Measurements from ENCODE around the gene ZFP91. TPM values are rescaled to one million over a fixed set of nuclear protein-coding genes. Genes with fewer than 3 reads are reported as not detected.

ZFP91 gene
- polyA plus RNA-seq, 1 donor from 2014 or later: 32.7 TPM

- H3K9me3 ChIP-seq (ENCODE audit: low read length): no peaks in the 10 kb centered on the region
- peaks cover 6% of the 10 kb centered on the region for H3K36me3 ChIP-seq (ENCODE audit: insufficient read depth, low read length)
- H3K4me2 ChIP-seq (ENCODE audit: low read length): no peak overlapping the region
- H3K79me2 ChIP-seq (replicated peaks; ENCODE audit: insufficient read depth, low read length): peaks cover 28% of the 10 kb centered on the region
- no peaks in the 10 kb centered on the region for H3K27me3 ChIP-seq (ENCODE audit: insufficient read depth, low read depth, low read length)
- no peaks in the 10 kb centered on the region for H3K9me2 ChIP-seq (ENCODE audit: insufficient read depth, low read length)
- no peaks in the 10 kb centered on the region for H4K20me1 ChIP-seq (ENCODE audit: insufficient read depth)
- TF ChIP-seq EZH2 (IDR thresholded peaks at IDR 0.05; ENCODE audit: borderline replicate concordance, insufficient read depth, low read length, poor library complexity, severe bottlenecking) (no peak), SMC3 (conservative IDR thresholded peaks at IDR 0.05; ENCODE audit: poor library complexity) (no peak), POLR2AphosphoS5 (IDR thresholded peaks at IDR 0.05) (no peak), RAD21 (conservative IDR thresholded peaks at IDR 0.05) (no peak), MXI1 (conservative IDR thresholded peaks at IDR 0.05; ENCODE audit: poor library complexity, severe bottlenecking) (no peak), EP300 (conservative IDR thresholded peaks at IDR 0.05; ENCODE audit: poor library complexity, severe bottlenecking) (no peak), TAF1 (IDR thresholded peaks at IDR 0.05; ENCODE audit: low read depth) (no peak)
- TF ChIP-seq, protein P1, sequence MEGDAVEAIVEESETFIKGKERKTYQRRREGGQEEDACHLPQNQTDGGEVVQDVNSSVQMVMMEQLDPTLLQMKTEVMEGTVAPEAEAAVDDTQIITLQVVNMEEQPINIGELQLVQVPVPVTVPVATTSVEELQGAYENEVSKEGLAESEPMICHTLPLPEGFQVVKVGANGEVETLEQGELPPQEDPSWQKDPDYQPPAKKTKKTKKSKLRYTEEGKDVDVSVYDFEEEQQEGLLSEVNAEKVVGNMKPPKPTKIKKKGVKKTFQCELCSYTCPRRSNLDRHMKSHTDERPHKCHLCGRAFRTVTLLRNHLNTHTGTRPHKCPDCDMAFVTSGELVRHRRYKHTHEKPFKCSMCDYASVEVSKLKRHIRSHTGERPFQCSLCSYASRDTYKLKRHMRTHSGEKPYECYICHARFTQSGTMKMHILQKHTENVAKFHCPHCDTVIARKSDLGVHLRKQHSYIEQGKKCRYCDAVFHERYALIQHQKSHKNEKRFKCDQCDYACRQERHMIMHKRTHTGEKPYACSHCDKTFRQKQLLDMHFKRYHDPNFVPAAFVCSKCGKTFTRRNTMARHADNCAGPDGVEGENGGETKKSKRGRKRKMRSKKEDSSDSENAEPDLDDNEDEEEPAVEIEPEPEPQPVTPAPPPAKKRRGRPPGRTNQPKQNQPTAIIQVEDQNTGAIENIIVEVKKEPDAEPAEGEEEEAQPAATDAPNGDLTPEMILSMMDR (IDR thresholded peaks at IDR 0.05; ENCODE audit: poor library complexity, severe bottlenecking): no peak
- TF ChIP-seq, protein P2, sequence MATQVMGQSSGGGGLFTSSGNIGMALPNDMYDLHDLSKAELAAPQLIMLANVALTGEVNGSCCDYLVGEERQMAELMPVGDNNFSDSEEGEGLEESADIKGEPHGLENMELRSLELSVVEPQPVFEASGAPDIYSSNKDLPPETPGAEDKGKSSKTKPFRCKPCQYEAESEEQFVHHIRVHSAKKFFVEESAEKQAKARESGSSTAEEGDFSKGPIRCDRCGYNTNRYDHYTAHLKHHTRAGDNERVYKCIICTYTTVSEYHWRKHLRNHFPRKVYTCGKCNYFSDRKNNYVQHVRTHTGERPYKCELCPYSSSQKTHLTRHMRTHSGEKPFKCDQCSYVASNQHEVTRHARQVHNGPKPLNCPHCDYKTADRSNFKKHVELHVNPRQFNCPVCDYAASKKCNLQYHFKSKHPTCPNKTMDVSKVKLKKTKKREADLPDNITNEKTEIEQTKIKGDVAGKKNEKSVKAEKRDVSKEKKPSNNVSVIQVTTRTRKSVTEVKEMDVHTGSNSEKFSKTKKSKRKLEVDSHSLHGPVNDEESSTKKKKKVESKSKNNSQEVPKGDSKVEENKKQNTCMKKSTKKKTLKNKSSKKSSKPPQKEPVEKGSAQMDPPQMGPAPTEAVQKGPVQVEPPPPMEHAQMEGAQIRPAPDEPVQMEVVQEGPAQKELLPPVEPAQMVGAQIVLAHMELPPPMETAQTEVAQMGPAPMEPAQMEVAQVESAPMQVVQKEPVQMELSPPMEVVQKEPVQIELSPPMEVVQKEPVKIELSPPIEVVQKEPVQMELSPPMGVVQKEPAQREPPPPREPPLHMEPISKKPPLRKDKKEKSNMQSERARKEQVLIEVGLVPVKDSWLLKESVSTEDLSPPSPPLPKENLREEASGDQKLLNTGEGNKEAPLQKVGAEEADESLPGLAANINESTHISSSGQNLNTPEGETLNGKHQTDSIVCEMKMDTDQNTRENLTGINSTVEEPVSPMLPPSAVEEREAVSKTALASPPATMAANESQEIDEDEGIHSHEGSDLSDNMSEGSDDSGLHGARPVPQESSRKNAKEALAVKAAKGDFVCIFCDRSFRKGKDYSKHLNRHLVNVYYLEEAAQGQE (IDR thresholded peaks at IDR 0.05; ENCODE audit: borderline replicate concordance): no peak
- H3K4me3 ChIP-seq (ENCODE audit: low read length): no peak overlapping the region
- H3K9ac ChIP-seq (ENCODE audit: low read length): no peak overlapping the region
- no peaks in the 10 kb centered on the region for H3F3A ChIP-seq (ENCODE audit: insufficient read depth, low read length, poor library complexity, severe bottlenecking)
- H3K27ac ChIP-seq (ENCODE audit: low read length): no peak overlapping the region
- H2AFZ ChIP-seq (ENCODE audit: low read depth, low read length): no peak overlapping the region
Measured at GRCh38 chr11:58592760-58593472, 14.1 kb downstream of the ZFP91 start.

- no peaks in the 10 kb centered on the region for H3K9me2 ChIP-seq (ENCODE audit: insufficient read depth, low read length)
- H3K4me3 ChIP-seq (ENCODE audit: low read length): no peak overlapping the region
- TF ChIP-seq, protein P2 (IDR thresholded peaks at IDR 0.05; ENCODE audit: borderline replicate concordance): no peak
- TF ChIP-seq, protein P1 (IDR thresholded peaks at IDR 0.05; ENCODE audit: poor library complexity, severe bottlenecking): no peak
- TF ChIP-seq SMC3 (conservative IDR thresholded peaks at IDR 0.05; ENCODE audit: poor library complexity) (no peak), TAF1 (IDR thresholded peaks at IDR 0.05; ENCODE audit: low read depth) (no peak), EP300 (conservative IDR thresholded peaks at IDR 0.05; ENCODE audit: poor library complexity, severe bottlenecking) (no peak), RAD21 (conservative IDR thresholded peaks at IDR 0.05) (no peak), EZH2 (IDR thresholded peaks at IDR 0.05; ENCODE audit: borderline replicate concordance, insufficient read depth, low read length, poor library complexity, severe bottlenecking) (no peak), POLR2AphosphoS5 (IDR thresholded peaks at IDR 0.05) (no peak), MXI1 (conservative IDR thresholded peaks at IDR 0.05; ENCODE audit: poor library complexity, severe bottlenecking) (no peak)
- no peak overlapping the region for H3K9ac ChIP-seq (ENCODE audit: low read length)
- peaks cover 45% of the 10 kb centered on the region for H3K79me2 ChIP-seq (replicated peaks; ENCODE audit: insufficient read depth, low read length)
- no peaks in the 10 kb centered on the region for H4K20me1 ChIP-seq (ENCODE audit: insufficient read depth)
- no peaks in the 10 kb centered on the region for H3F3A ChIP-seq (ENCODE audit: insufficient read depth, low read length, poor library complexity, severe bottlenecking)
- H3K36me3 ChIP-seq (ENCODE audit: insufficient read depth, low read length): peaks cover 6% of the 10 kb centered on the region
- H3K9me3 ChIP-seq (ENCODE audit: low read length): no peaks in the 10 kb centered on the region
- no peak overlapping the region for H3K27ac ChIP-seq (ENCODE audit: low read length)
- H3K4me2 ChIP-seq (ENCODE audit: low read length): no peak overlapping the region
- no peaks in the 10 kb centered on the region for H3K27me3 ChIP-seq (ENCODE audit: insufficient read depth, low read depth, low read length)
- no peak overlapping the region for H2AFZ ChIP-seq (ENCODE audit: low read depth, low read length)
Measured at GRCh38 chr11:58594826-58595225, 16.0 kb downstream of the ZFP91 start.

All from neural cell (in vitro differentiated cells).